Measurements from ENCODE around the gene ADAMTSL1.

Gene ADAMTSL1

GRCh38 chr9:18673179-18673578, 199.2 kb downstream of the ADAMTSL1 start:
- no peak for DNase-seq

- DNase-seq: no peak
Observed at GRCh38 chr9:18675332-18675731, 201.4 kb downstream of the ADAMTSL1 start.

GRCh38 chr9:18675973-18676372, 202.0 kb downstream of the ADAMTSL1 start:
- DNase-seq: no peak

GRCh38 chr9:18676525-18676924, 202.6 kb downstream of the ADAMTSL1 start:
- DNase-seq: no peak

- no peak for DNase-seq
Observed at GRCh38 chr9:18678821-18679590, 205.1 kb downstream of the ADAMTSL1 start.

- no peak for DNase-seq
Observed at GRCh38 chr9:18682907-18683306, 209.0 kb downstream of the ADAMTSL1 start.

GRCh38 chr9:18683312-18683711, 209.4 kb downstream of the ADAMTSL1 start:
- no peak for DNase-seq

GRCh38 chr9:18683851-18684250, 209.9 kb downstream of the ADAMTSL1 start:
- DNase-seq: no peak

GRCh38 chr9:18684593-18685317, 210.8 kb downstream of the ADAMTSL1 start:
- no peak for DNase-seq

GRCh38 chr9:18688581-18689565, 214.9 kb downstream of the ADAMTSL1 start:
- no peak for DNase-seq

GRCh38 chr9:18689921-18690320, 216.0 kb downstream of the ADAMTSL1 start:
- DNase-seq: no peak

GRCh38 chr9:18692268-18692667, 218.3 kb downstream of the ADAMTSL1 start:
- no peak for DNase-seq

GRCh38 chr9:18692962-18693361, 219.0 kb downstream of the ADAMTSL1 start:
- DNase-seq: no peak

GRCh38 chr9:18694959-18695668, 221.2 kb downstream of the ADAMTSL1 start:
- no peak for DNase-seq

- DNase-seq: no peak
Observed at GRCh38 chr9:18698992-18699391, 225.0 kb downstream of the ADAMTSL1 start.

- no peak for DNase-seq
Observed at GRCh38 chr9:18699764-18700163, 225.8 kb downstream of the ADAMTSL1 start.

- DNase-seq: no peak
Observed at GRCh38 chr9:18700714-18701113, 226.8 kb downstream of the ADAMTSL1 start.

- no peak for DNase-seq
Observed at GRCh38 chr9:18703151-18703900, 229.4 kb downstream of the ADAMTSL1 start.

- DNase-seq: no peak
Observed at GRCh38 chr9:18703901-18704379, 230.0 kb downstream of the ADAMTSL1 start.

- DNase-seq: no peak
Observed at GRCh38 chr9:18705796-18706392, 231.9 kb downstream of the ADAMTSL1 start.

- DNase-seq: no peak
Observed at GRCh38 chr9:18706648-18707047, 232.7 kb downstream of the ADAMTSL1 start.
